Hepatocyte (in vitro differentiated cells): ENCODE measurements around the gene SLC22A6. TPM values are rescaled to one million over a fixed set of nuclear protein-coding genes. Genes with fewer than 3 reads are reported as not detected.

Experiments
- DNase-seq: peaks from one replicate; pipeline ENCODE4 v3.0.0-alpha.2; 2016; ENCODE audit warnings: low spot score
- H2AFZ ChIP-seq: fragments of 200-600 bp; sonication (generic); 2 replicates; pipeline ENCODE4 v1.6.0; 2016; ENCODE audit warnings: antibody characterized with exemption, mild to moderate bottlenecking
- H3K27ac ChIP-seq: fragments of 200-600 bp; sonication (generic); 2 replicates; pipeline ENCODE4 v1.5.1; 2016; ENCODE audit warnings: mild to moderate bottlenecking
- H3K27me3 ChIP-seq: fragments of 200-600 bp; sonication (generic); 2 replicates; pipeline ENCODE4 v1.6.1; 2016
- H3K36me3 ChIP-seq: fragments of 200-600 bp; sonication (generic); replicated peaks from 2 replicates; pipeline ENCODE4 v1.5.1; 2016; ENCODE audit warnings: low read depth; ENCODE audit not compliant: insufficient read depth
- H3K4me1 ChIP-seq: fragments of 200-600 bp; sonication (generic); 2 replicates; pipeline ENCODE4 v1.5.1; 2016; ENCODE audit warnings: mild to moderate bottlenecking, moderate library complexity; ENCODE audit not compliant: insufficient read depth
- H3K4me2 ChIP-seq: fragments of 200-600 bp; sonication (generic); 2 replicates; pipeline ENCODE4 v1.6.0; 2016
- H3K4me3 ChIP-seq: fragments of 200-600 bp; sonication (generic); 2 replicates; pipeline ENCODE4 v1.5.1; 2016; ENCODE audit warnings: mild to moderate bottlenecking
- H3K79me2 ChIP-seq: fragments of 200-600 bp; sonication (generic); 2 replicates; pipeline ENCODE4 v1.6.0; 2017; ENCODE audit warnings: mild to moderate bottlenecking
- H3K9me2 ChIP-seq: fragments of 200-600 bp; sonication (generic); replicated peaks from 2 replicates; pipeline ENCODE4 v1.6.0; 2017; ENCODE audit warnings: mild to moderate bottlenecking; ENCODE audit not compliant: insufficient read depth
- H3K9me3 ChIP-seq: fragments of 200-600 bp; sonication (generic); 2 replicates; pipeline ENCODE4 v1.5.1; 2016; ENCODE audit warnings: low read depth, mild to moderate bottlenecking
- H4K20me1 ChIP-seq: fragments of 200-600 bp; sonication (generic); 2 replicates; pipeline ENCODE4 v1.6.0; 2016; ENCODE audit warnings: mild to moderate bottlenecking; ENCODE audit not compliant: insufficient read depth, poor library complexity, severe bottlenecking
- EZH2 ChIP-seq: fragments of 200-600 bp; sonication (generic); IDR thresholded peaks from 2 replicates; pipeline ENCODE4 v1.6.1; 2016; ENCODE audit warnings: antibody characterized with exemption, mild to moderate bottlenecking, borderline replicate concordance
- EZH2phosphoT487 ChIP-seq: fragments of 200-600 bp; sonication (generic); IDR thresholded peaks from one replicate; pipeline ENCODE4 v1.6.1; 2018; ENCODE audit warnings: antibody characterized with exemption, mild to moderate bottlenecking, low read depth, moderate library complexity; ENCODE audit not compliant: unreplicated experiment, severe bottlenecking
- WGBS: methylation state at CpG from one replicate; pipeline ENCODE4 v1.1.6; 2016; ENCODE audit warnings: low lambda C conversion rate; ENCODE audit errors: missing lambda C conversion rate; 5-methylcytosine and 5-hydroxymethylcytosine counted together
- polyA plus RNA-seq: library from polyadenylated mRNA; unstranded; fragments of >200 nt; fragmentation: Nextera tagmentation; extraction: Ambion mirVana; gene quantifications from 2 replicates; pipeline ENCODE4 v1.2.1, GENCODE V29; 2016
- total RNA-seq: library from RNA; depleted of rRNA; stranded (reverse); fragments of >200 nt; gene quantifications from 2 replicates; pipeline ENCODE4 v1.2.3, GENCODE V29; 2014
- TF ChIP-seq, protein P1 (sequence below): fragments of 200-600 bp; sonication (generic); IDR thresholded peaks from 2 replicates; pipeline ENCODE4 v1.5.1; 2016; ENCODE audit warnings: antibody characterized with exemption, mild to moderate bottlenecking; ENCODE audit not compliant: poor library complexity

The SLC22A6 gene
- total and polyA plus RNA-seq, 2 experiments from 2014 or later, result not detected

DNA sequence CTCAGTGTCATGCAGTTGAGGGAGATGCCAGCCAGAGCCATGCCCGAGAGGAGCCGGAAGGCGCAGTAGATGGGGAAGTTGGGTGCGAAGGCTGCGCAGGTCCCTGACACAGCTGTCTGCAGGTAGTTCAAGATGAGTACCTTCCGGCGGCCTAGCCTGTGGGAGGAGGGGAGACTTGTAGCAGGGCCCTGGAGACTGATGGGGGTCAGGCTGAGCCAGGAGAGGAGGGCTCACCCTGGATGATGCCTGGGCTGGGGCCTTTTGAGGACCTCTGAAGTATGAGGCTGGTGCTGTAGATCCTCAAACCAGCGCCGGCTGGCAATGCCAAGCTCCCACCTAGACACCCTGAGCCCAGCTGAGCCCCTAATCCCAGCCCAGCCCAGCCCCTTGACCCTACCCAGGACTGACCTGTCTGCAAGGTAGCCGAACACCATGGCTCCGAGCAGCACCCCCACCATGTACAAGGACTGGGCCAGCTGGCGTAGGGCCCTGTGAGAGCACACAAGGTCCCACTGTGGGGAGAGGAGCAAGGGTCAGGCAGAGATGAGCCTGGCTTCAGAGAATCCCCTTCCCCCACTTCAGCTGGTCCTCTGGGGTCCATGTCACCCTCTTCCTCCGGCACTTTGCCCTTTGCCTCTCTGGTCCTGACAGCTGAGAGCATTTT, 1.1 kb downstream of the SLC22A6 start:
- no peaks in the 10 kb centered on the region for H3K9me3 ChIP-seq
- H3K27me3 ChIP-seq, result no peaks in the 10 kb centered on the region
- H3K4me1 ChIP-seq, result no peaks in the 10 kb centered on the region
- no peaks in the 10 kb centered on the region for H4K20me1 ChIP-seq
- no peak for DNase-seq
- H2AFZ ChIP-seq, result no peak overlapping the region
- H3K36me3 ChIP-seq, result no peaks in the 10 kb centered on the region
- H3K9me2 ChIP-seq, result no peaks in the 10 kb centered on the region
- no peak overlapping the region for H3K27ac ChIP-seq
- H3K79me2 ChIP-seq, result no peaks in the 10 kb centered on the region
- no peak overlapping the region for H3K4me3 ChIP-seq
- no peak overlapping the region for H3K4me2 ChIP-seq
- TF ChIP-seq EZH2phosphoT487 (no peak), EZH2 (no peak)
- TF ChIP-seq, protein P1, sequence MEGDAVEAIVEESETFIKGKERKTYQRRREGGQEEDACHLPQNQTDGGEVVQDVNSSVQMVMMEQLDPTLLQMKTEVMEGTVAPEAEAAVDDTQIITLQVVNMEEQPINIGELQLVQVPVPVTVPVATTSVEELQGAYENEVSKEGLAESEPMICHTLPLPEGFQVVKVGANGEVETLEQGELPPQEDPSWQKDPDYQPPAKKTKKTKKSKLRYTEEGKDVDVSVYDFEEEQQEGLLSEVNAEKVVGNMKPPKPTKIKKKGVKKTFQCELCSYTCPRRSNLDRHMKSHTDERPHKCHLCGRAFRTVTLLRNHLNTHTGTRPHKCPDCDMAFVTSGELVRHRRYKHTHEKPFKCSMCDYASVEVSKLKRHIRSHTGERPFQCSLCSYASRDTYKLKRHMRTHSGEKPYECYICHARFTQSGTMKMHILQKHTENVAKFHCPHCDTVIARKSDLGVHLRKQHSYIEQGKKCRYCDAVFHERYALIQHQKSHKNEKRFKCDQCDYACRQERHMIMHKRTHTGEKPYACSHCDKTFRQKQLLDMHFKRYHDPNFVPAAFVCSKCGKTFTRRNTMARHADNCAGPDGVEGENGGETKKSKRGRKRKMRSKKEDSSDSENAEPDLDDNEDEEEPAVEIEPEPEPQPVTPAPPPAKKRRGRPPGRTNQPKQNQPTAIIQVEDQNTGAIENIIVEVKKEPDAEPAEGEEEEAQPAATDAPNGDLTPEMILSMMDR, result no peak
- WGBS, result 89% methylated on average over 13 of the region's 13 CpGs

DNA sequence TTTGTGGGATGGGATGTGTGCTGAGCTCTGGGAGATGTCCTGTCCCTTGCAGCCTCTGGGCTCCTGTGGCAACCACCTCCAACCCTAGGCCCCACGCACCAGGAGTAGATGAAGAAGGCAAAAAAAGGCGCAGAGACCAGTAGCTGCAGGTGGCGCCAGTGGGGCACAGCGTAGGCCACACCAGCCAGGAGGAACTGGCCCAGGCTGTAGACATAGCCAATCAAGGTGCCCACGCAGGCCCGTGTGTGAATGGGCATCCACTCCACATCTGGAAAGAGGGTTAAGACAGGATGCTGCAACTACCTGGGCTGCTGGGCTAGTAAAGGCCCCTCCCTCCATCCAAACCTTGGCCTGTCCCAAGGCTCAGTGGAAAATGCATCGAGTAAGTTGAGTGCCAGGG, 3.0 kb downstream of the SLC22A6 start:
- H3K79me2 ChIP-seq, result no peaks in the 10 kb centered on the region
- H3K9me2 ChIP-seq, result no peaks in the 10 kb centered on the region
- H3K4me3 ChIP-seq, result no peak overlapping the region
- no peak for DNase-seq
- no peaks in the 10 kb centered on the region for H4K20me1 ChIP-seq
- H3K36me3 ChIP-seq, result no peaks in the 10 kb centered on the region
- H3K27ac ChIP-seq, result no peak overlapping the region
- no peaks in the 10 kb centered on the region for H3K4me1 ChIP-seq
- H2AFZ ChIP-seq, result no peak overlapping the region
- no peaks in the 10 kb centered on the region for H3K9me3 ChIP-seq
- no peaks in the 10 kb centered on the region for H3K27me3 ChIP-seq
- TF ChIP-seq, protein P1, result no peak
- TF ChIP-seq EZH2phosphoT487, result no peak
- TF ChIP-seq EZH2, result no peak
- no peak overlapping the region for H3K4me2 ChIP-seq
- 82% methylated on average over 7 of the region's 7 CpGs for WGBS

DNA sequence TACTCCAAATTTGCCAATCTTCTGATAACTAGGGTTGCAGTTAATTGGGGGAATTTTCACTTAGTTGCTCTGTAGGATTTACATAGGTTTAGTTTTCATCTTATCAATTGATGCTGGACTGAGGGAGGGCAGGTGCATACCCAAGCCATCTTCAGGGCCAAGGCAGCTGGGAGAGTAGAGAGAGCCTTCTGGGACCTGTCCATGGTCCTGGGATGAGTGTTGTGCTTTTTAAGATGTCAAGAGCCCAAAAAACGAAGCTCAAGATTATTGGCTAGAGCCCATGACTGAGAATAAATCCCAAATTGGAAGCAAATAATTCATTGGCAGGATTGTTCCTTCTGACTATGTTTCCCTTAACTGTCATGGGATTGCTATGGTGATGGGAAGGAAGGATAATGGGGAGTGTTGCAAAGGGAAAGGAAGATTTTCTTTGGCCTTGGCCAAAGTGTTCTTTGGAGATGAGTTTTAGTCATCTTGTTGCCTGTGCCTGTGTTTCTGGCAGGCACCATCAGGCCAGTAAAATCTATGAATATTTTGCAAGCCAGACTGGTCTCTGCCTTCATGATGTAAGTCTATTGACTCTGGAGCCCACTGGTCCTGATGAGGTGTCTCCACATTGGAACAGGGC, 4.5 kb downstream of the SLC22A6 start:
- no peaks in the 10 kb centered on the region for H3K36me3 ChIP-seq
- H3K4me2 ChIP-seq, result no peak overlapping the region
- no peaks in the 10 kb centered on the region for H3K27me3 ChIP-seq
- no peak overlapping the region for H3K27ac ChIP-seq
- no peaks in the 10 kb centered on the region for H3K9me3 ChIP-seq
- no peaks in the 10 kb centered on the region for H3K4me1 ChIP-seq
- no peaks in the 10 kb centered on the region for H4K20me1 ChIP-seq
- TF ChIP-seq, protein P1, result no peak
- TF ChIP-seq EZH2, result no peak
- no peak for TF ChIP-seq EZH2phosphoT487
- peak; percentile 48 for DNase-seq
- WGBS, result 20% methylated on average over 1 of the region's 1 CpG
- no peak overlapping the region for H2AFZ ChIP-seq
- H3K79me2 ChIP-seq, result no peaks in the 10 kb centered on the region
- H3K4me3 ChIP-seq, result no peak overlapping the region
- no peaks in the 10 kb centered on the region for H3K9me2 ChIP-seq
